ENCODE measurements around the gene TBC1D4.
A peak's percentile ranks its signal among the peaks of the same experiment; 100 is the strongest.

The TBC1D4 gene

GRCh38 chr13:75505327-75505726 is 23.4 kb upstream of the TBC1D4 start:
- no peak for DNase-seq (ENCODE audit: low read depth)
- TF ChIP-seq CTCF (IDR thresholded peaks at IDR 0.05; ENCODE audit: low read length, missing control alignments) = no peak
- H3K4me3 ChIP-seq (replicated peaks; ENCODE audit: low read depth, low read length) = no peak overlapping the region

- TF ChIP-seq CTCF (IDR thresholded peaks at IDR 0.05; ENCODE audit: low read length, missing control alignments) = no peak
- H3K4me3 ChIP-seq (replicated peaks; ENCODE audit: low read depth, low read length) = no peak overlapping the region
- DNase-seq (ENCODE audit: low read depth) = peak; percentile 68
Observed at GRCh38 chr13:75495938-75496337, 14.0 kb upstream of the TBC1D4 start.

GRCh38 chr13:75494491-75494890 is 12.5 kb upstream of the TBC1D4 start:
- no peak for DNase-seq (ENCODE audit: low read depth)
- TF ChIP-seq CTCF (IDR thresholded peaks at IDR 0.05; ENCODE audit: low read length, missing control alignments) = no peak
- H3K4me3 ChIP-seq (replicated peaks; ENCODE audit: low read depth, low read length) = no peak overlapping the region

- H3K4me3 ChIP-seq (replicated peaks; ENCODE audit: low read depth, low read length) = no peak overlapping the region
- no peak for DNase-seq (ENCODE audit: low read depth)
- TF ChIP-seq CTCF (IDR thresholded peaks at IDR 0.05; ENCODE audit: low read length, missing control alignments) = no peak
Observed at GRCh38 chr13:75493156-75493555, 11.2 kb upstream of the TBC1D4 start.

- no peak for TF ChIP-seq CTCF (IDR thresholded peaks at IDR 0.05; ENCODE audit: low read length, missing control alignments)
- DNase-seq (ENCODE audit: low read depth) = no peak
- H3K4me3 ChIP-seq (replicated peaks; ENCODE audit: low read depth, low read length) = no peak overlapping the region
Observed at GRCh38 chr13:75492389-75492788, 10.4 kb upstream of the TBC1D4 start.

- no peak overlapping the region for H3K4me3 ChIP-seq (replicated peaks; ENCODE audit: low read depth, low read length)
- TF ChIP-seq CTCF (IDR thresholded peaks at IDR 0.05; ENCODE audit: low read length, missing control alignments) = no peak
- no peak for DNase-seq (ENCODE audit: low read depth)
Observed at GRCh38 chr13:75491376-75491775, 9.4 kb upstream of the TBC1D4 start.

- peak; percentile 81 for DNase-seq (ENCODE audit: low read depth)
- peak overlapping the region; percentile 11 for H3K4me3 ChIP-seq (replicated peaks; ENCODE audit: low read depth, low read length)
- TF ChIP-seq CTCF (IDR thresholded peaks at IDR 0.05; ENCODE audit: low read length, missing control alignments) = no peak
Observed at GRCh38 chr13:75489502-75490263, 7.7 kb upstream of the TBC1D4 start.
